GM19240 (cell line): ENCODE data around the gene CLCN3.
A peak's percentile ranks its signal among the peaks of the same experiment; 100 is the strongest.
"Not testable (repeated sequence)": the region's sequence is repeated elsewhere in the genome, so short reads cannot be mapped to it uniquely, and the experiment has no call there.

Experiments used
- DNase-seq: peaks from one replicate; pipeline ENCODE4 v3.0.0; 2011; ENCODE audit warnings: low spot score; ENCODE audit not compliant: insufficient read length

The CLCN3 gene

DNA sequence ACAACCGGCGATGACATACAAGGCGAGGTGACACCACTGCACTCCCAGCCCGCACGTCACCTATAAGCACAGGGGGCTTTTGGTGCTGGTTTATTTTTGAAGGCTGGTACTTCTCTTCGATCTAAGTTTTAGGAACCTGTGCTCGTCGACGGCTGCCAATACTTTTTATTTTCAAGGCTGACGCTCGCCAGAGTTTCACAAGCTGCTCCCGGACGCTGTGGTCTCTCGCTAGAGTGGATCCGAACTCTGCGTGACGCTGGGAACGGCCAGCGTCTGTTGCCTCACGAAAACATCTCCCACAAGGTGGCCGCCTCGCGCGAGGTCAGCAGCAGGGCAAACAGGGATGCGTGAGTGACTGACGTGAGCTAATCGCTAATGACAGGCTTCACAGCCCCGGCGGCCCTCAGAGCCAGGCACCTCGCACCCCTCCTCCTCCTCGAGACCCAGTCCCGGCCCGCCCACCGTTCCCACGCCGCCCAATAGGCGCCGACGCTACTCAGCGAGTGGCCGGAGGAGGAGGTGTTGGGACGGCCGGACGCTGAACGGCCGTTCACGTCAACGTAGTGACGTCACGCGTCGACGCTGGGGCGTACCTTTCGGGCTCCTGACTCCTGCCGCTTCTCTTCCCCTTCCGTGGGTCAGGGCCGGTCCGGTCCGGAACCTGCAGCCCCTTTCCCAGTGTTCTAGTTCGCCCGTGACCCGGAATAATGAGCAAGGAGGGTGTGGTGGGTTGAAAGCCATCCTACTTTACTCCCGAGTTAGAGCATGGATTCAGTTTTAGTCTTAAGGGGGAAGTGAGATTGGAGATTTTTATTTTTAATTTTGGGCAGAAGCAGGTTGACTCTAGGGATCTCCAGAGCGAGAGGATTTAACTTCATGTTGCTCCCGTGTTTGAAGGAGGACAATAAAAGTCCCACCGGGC is at the start of gene CLCN3:
Gene CLCN3 (plus strand): TSS at position 621 of the 922 bp plus-strand sequence. CDS start 15,351 bp downstream, outside the sequence.
- peak; percentile 70 for DNase-seq

- not testable (repeated sequence) for DNase-seq
Measured at GRCh38 chr4:169571012-169571411, 49.4 kb upstream of the CLCN3 start.

- DNase-seq: no peak
Measured at GRCh38 chr4:169571435-169571834, 48.9 kb upstream of the CLCN3 start.

DNA sequence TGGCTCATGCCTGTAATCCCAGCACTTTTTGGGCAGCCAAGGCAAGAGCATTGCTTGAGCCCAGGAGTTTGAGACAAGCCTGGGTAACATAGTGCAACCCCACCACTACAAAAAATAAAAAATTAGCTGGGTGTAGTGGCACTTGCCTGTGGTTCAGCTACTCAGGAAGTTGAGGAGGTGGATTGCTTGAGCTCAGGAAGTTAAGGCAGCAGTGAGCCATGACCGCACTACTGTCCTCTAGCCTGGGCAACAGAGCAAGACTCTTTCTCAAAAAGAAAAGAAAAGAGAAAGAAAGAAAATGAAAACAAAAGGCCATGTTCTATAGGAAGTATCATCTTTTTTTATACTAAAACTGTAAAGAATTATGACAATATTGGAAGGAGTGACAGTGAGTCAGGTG is 46.5 kb upstream of the CLCN3 start:
- DNase-seq: no peak

- no peak for DNase-seq
Measured at GRCh38 chr4:169582203-169582602, 38.2 kb upstream of the CLCN3 start.

DNA sequence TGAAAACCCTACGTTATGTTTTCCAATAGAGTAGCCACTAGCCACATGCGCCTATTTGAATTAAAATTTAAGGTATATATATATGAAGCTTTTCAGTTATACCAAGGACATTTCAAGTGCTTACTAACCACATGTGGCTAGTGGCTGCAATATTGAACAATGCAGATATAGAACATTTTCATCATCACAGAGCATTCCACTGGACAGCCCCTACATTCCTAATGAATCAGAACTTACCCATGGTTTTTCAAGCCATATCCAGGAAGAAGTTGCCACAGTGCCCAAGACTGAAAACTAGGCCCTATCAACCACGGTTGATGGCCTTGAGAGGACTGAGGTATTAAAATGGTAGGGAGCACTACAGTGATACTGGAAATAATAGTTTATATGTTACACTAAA is 37.7 kb upstream of the CLCN3 start:
- DNase-seq: no peak

DNA sequence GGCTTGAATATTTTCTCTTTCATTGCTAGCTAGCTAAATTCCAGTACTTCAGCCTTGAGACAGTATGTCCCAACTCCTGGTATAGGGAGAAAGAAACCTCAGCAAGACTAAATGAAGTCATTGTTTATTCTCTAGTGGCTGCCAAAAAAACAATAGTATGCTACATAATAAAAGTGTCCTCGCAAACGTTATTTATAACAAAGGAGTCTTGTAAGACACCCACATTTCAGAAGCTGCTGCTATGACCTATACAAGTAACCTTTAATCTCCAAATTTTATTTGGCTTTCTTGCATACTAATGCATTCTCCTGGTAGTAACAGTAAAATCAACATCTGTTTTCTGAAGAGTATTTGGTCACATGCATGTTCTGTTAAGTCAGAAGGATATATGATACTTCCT is 36.8 kb upstream of the CLCN3 start:
- DNase-seq: no peak

- DNase-seq: no peak
Measured at GRCh38 chr4:169593050-169593560, 27.3 kb upstream of the CLCN3 start.

DNA sequence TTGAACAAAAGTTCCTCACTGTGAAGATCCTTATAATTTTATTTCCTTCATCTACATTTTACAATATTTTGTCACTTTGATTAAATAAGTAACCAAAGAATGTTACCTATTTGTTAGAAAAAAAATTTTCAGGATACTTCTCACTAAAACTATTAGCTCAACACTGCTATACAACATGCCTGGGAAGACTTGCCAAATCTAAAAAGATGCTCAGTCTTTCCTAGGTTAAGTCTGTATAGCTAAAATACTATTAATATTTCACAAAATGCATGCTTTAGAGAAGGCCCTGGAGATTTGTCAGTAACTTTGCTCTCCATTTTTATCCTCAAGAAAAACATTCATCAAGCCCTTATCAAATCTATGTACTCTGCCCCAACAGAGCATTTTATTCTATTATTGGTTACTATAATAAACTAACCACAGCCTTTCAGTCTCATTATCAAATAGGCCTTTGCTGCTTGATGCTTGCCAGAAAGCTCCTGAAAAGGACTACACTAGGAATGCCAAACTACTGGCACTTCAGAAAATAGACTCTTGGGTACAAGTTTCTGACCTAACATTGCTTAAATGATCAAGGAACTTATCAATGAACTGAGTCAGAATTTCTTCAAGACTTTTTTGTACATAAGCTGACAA is 25.7 kb upstream of the CLCN3 start:
- DNase-seq: no peak

GRCh38 chr4:169601016-169601771 is 19.2 kb upstream of the CLCN3 start:
- no peak for DNase-seq

DNA sequence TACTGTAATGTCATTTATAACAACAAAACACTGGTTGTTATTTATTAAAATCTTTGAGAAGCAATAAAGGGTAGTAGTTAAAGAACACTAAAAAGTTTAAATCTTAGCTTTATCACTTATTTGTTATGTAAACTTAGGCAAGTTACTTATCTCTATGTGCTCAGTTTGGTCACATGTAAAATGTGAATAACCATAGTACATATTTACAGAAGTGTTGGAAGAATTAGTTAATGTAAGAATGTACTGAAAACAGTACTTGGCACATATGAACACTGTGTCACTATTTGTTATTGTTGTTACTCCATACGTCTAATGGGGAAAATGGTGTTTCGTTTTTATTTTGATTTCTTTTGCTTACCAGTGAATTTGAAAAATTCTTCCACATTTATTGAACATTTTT is 17.1 kb upstream of the CLCN3 start:
- no peak for DNase-seq

DNA sequence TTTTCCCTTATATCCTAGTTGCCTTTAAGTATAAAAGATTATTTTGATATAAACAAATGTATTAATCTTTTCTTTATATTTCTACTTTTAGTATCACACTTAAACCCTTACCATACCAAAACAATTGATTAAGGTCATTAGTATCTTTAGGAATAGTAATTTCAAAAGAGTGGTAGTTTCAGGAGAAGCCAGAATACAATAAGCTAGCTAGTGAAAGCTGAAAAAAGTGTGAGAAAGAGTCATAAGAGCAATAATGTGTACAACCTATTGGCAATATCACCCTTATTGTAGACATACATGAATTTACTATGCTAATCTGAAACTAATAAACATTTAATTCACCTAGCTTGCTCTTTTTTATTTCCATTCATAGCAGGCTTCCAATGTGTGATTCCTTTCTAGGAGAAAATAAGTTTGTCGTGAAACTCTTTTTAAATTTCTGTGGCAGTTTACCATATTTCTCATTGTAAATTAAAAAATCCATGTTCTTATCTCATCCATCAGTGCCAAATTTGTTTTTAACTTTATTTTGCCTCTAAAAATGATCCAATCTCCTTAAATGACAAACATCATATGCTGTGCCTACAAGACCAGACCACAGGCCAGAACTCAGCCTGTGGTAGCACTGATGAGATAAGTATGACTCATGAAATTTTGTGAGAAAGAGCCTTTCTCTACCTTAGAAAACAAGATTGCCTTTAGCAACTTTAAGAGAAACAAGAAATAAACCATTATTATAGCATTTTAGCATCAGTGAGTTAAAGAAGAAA is 16.1 kb upstream of the CLCN3 start:
- DNase-seq: no peak

- DNase-seq: no peak
Measured at GRCh38 chr4:169604903-169605331, 15.5 kb upstream of the CLCN3 start.

GRCh38 chr4:169611157-169611556 is 9.2 kb upstream of the CLCN3 start:
- DNase-seq: no peak

DNA sequence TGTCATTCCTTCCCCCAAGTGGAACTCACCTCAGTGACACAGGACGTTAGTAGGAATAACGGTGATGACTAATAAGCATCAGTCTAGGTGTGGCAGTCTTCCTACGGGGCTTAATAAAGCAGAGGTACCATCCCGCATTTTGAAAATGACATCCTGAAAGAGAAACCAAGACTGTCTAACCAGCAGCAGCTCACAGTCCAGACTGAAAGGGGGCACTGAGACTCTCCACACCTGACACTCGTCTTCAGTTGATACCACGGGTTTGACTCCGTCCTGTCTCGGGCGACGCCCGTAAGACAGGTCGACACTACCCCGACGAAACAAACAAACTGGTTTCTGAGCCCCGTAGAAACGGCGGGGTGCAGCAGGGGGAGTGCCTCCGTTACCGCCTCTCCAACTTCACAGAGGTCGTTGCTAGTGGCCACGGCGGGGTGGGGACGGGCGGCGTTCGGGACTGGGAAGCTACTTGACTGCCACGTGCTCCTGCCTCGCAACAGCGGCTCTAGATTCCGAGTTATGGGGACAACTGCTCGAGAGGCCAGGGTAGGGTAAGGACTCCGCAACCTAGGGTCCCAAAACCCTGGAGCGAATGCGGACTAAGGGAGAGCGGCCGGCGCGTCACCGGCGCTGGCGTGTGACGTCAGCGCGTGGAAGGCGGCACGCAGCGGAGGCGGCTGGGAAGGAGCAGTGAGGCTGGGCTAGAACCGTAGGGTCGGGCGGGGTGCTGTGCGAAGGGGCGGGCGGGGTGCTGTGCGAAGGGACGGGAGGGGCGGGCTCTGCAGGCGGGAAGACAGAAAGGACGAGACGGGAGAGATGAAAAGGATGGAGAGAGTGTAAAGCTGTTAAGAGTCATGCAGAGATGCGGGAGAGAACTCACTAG is 8.1 kb upstream of the CLCN3 start, which contains the start of gene NEK1:
Gene NEK1 (minus strand): TSS at position 593 of the 880 bp plus-strand sequence. CDS start 9,953 bp downstream, outside the sequence.
- DNase-seq: peak; percentile 33

DNA sequence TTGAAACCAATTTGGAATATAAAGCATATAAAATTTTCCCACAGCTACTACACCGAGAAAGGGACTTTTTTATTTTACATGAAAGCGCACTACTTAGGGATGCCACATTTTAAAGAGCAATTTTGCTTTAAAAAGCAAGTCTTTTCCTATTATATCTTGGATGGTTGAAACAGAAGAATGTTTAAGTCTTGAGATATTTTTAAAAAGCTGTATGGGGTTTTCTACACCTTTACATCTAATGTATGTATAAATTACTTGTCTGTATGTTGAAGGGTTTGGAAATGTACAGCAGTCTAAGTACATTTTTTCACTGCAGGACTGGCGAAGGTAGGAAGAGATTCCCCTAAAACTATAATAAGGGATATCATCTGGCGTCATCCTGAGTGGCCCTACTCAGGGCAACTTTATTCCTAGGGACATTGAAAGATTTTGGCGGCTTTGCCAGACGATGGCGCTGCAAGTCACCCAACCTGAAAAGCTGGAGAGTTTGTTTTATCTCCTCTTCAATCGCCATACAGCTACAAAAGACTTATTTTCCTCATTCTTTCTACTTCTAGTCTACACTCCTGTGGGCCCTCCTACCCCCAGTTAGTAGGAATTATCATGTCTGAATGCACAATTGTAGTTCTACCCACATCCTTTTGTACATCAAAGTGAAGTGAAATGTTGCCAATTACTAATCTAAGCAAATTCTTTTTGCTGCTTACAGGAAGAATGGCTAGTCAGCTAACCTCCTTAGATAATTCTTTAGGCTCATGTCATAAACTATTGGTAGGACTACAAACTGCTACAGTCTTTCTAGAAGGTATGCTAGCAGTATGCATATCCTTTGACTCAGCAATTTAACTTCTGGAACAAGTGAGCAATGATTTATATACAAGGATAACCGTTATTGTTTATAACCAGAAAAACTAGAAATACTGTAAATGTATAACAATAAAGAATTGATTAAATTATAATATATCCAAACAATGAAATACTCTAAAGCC is 7.2 kb upstream of the CLCN3 start:
- DNase-seq: no peak

- no peak for DNase-seq
Measured at GRCh38 chr4:169615467-169616106, 4.8 kb upstream of the CLCN3 start.

DNA sequence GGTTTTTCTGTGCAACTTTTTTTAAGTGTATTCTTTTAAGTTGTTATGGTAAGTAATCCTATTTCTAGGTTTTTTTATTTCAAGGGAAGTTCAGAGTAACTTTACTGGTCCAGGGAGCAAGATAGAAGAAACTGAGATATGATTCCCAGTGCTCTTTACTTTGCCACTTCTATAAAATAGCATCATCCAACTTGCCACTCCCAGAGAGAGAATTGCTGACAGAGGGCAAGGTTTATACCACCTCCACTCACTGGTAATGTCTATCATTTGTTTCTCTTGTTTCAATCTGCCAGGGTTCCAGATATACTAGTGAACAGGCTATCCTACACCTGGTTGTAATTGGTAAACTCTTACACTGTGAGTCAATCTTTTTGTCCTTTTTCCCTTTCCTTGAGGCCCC is 3.5 kb upstream of the CLCN3 start:
- no peak for DNase-seq
